IPS DF 6.9 (cell line): ENCODE measurements around the gene ADGRL3.

Experiments used
- DNase-seq: peaks from one replicate; pipeline ENCODE4 v3.0.0-alpha.2; 2013; ENCODE audit warnings: low read depth, low spot score
- H3K27ac ChIP-seq: one replicate; pipeline ENCODE4 v1.5.1; 2013; ENCODE audit warnings: low read length, control low read depth
- H3K27me3 ChIP-seq: 2 replicates; pipeline ENCODE4 v1.6.1; 2013; ENCODE audit warnings: mild to moderate bottlenecking, low read length; ENCODE audit not compliant: control insufficient read depth, insufficient read depth
- H3K36me3 ChIP-seq: 2 replicates; pipeline ENCODE4 v1.6.1; 2013; ENCODE audit warnings: low read length; ENCODE audit not compliant: control insufficient read depth, insufficient read depth
- H3K4me1 ChIP-seq: 2 replicates; pipeline ENCODE4 v1.6.1; 2013; ENCODE audit warnings: low read length; ENCODE audit not compliant: control insufficient read depth, insufficient read depth
- H3K4me3 ChIP-seq: 2 replicates; pipeline ENCODE4 v1.5.1; 2013; ENCODE audit warnings: mild to moderate bottlenecking, low read length
- H3K9me3 ChIP-seq: 2 replicates; pipeline ENCODE4 v1.6.1; 2013; ENCODE audit warnings: low read length, inconsistent platforms; ENCODE audit not compliant: control insufficient read depth, insufficient read depth
- WGBS: extraction: QIAGEN DNeasy Blood & Tissue Kit; methylation state at CpG from one replicate; pipeline ENCODE4 v1.1.7; 2013; ENCODE audit warnings: mixed read lengths, missing lambda C conversion rate; ENCODE audit not compliant: insufficient read length, insufficient coverage; 5-methylcytosine and 5-hydroxymethylcytosine counted together

Gene ADGRL3

DNA sequence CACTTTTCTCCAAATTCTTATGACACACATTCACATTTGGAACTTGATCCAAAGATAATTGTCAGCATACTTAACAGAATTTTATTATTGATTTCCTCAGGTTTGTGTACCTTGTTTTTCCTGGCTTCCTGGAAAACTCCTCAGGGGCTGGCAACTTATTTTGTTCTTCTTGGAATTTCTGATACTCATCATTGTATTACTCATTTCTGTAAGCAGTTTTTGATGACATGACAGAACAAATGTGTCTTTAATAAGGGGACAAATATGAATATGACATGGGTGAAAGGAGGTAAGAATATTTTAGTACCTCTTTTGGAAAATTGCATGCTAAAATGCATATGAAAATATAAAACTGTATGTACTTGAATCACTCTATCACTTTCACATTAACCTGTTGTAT, 237.8 kb downstream of the ADGRL3 start:
- H3K9me3 ChIP-seq, result no peaks in the 10 kb centered on the region
- peaks cover 1% of the 10 kb centered on the region for H3K4me1 ChIP-seq
- no peak overlapping the region for H3K27ac ChIP-seq
- H3K27me3 ChIP-seq, result no peaks in the 10 kb centered on the region
- no peak for DNase-seq
- no peak overlapping the region for H3K4me3 ChIP-seq
- H3K36me3 ChIP-seq, result no peaks in the 10 kb centered on the region

DNA sequence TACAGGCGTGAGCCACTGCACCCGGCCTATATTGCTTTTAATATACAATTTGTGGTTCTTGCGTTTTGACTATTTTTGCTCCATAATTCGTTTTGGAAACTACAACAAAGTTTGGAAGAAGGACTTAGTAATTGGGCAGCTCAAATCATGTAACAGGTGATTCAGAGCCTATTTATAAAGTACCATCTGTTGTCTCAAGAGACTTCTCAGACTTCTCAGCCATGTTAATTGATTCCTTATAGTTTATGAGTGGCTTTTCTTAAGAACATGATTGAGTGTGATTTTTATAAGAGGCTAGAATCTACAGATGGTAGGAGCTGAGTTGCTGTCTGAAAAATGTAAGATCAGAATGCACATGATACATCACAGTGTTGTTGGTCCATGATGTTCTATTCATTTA, 240.2 kb downstream of the ADGRL3 start:
- Histone ChIP-seq H3K9me3 (no peaks in the 10 kb centered on the region), H3K4me1 (peaks cover 1% of the 10 kb centered on the region), H3K36me3 (no peaks in the 10 kb centered on the region), H3K27me3 (no peaks in the 10 kb centered on the region), H3K27ac (no peak overlapping the region), H3K4me3 (no peak overlapping the region)
- WGBS, result no CpG with 5 or more reads among the region's 4 CpGs
- DNase-seq, result no peak

DNA sequence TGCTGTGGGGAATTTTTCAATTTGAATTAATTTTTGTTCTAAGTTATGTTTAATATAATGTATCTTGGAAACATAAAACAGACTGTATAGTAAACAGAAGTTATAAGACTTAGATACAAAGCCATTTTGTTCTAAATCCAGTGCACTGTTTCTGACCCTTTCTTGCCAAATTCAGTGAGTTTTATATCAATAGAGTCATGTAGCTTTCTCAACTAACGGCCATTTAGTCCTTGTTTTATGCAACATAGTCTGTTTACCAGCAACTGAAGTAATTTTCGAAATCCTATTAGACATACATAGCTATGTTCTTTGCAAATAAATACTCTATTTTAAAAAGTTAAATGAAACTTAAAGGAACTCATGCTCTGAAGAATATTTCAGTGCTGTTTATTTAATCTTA, 242.8 kb downstream of the ADGRL3 start:
- no peaks in the 10 kb centered on the region for H3K27me3 ChIP-seq
- DNase-seq, result no peak
- no CpG with 5 or more reads among the region's 2 CpGs for WGBS
- no peak overlapping the region for H3K27ac ChIP-seq
- H3K9me3 ChIP-seq, result no peaks in the 10 kb centered on the region
- no peaks in the 10 kb centered on the region for H3K36me3 ChIP-seq
- H3K4me1 ChIP-seq, result no peaks in the 10 kb centered on the region
- no peak overlapping the region for H3K4me3 ChIP-seq

DNA sequence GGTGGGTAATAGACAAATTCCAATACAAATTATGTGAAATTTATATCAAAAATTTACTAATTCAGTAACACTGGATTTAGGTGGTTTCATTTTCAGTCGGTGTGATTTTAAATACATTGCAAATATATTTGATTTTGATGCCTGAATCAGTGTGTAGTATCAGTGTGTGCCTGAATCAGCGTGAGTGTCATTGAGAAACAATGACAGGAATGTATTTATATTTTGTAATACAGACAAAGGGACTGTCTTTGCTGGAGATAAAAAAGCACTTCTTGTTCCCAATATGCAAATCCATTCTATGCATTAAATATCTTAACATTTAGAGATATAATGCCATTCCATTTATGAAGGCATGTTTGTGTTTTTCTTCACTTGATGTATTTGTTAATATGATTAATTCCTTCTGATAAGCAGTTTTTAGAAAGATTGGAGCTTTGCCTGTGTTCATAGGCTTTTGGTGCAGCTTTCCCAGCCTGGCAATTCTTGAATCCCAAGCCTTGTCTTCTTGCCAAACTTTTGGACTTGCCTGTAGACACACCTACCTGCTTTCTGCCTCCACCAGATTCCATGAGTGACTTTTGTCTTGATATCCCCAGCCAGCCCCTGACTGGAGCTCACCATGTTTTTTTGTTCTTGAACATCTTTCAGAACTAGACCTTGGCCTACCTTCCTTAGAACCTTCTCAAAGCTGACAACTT, 243.8 kb downstream of the ADGRL3 start:
- Histone ChIP-seq H3K9me3 (no peaks in the 10 kb centered on the region), H3K36me3 (no peaks in the 10 kb centered on the region), H3K4me3 (no peak overlapping the region), H3K4me1 (no peaks in the 10 kb centered on the region), H3K27me3 (no peaks in the 10 kb centered on the region), H3K27ac (no peak overlapping the region)
- no CpG with 5 or more reads among the region's 2 CpGs for WGBS
- DNase-seq, result no peak

DNA sequence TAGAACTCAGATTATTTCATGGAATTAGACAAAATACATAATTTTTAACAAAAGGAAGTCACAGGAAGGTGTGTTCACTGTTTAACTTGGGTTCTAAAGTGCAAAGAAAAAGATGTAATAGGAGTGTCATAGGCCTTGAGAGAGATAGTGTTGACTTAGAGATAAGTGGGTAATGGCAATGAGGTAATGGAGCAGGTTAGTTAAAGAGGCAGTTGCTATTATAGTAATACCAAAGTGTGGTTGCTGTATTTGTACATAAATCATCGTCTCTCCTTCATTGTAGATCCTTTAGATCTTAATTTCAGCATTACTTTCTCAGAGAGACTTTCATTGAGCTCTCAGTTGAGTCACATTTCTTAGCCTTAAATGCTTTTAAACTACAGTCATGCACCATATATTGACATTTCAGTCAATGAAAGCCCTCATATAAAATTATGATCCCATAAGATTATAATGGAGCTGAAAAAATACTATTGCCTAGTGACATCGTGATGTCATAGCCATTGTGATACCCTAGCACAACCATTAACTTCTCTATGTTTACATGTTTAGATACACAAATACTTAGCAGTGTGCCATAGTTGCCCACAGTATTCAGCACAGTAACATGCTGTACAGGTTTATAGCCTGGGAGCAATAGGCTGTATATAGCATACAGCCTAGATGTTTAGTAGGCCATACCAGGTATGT, 245.4 kb downstream of the ADGRL3 start:
- WGBS, result no CpG with 5 or more reads among the region's 2 CpGs
- Histone ChIP-seq H3K27ac (no peak overlapping the region), H3K4me1 (no peaks in the 10 kb centered on the region), H3K36me3 (no peaks in the 10 kb centered on the region), H3K27me3 (no peaks in the 10 kb centered on the region), H3K9me3 (no peaks in the 10 kb centered on the region), H3K4me3 (no peak overlapping the region)
- DNase-seq, result no peak

DNA sequence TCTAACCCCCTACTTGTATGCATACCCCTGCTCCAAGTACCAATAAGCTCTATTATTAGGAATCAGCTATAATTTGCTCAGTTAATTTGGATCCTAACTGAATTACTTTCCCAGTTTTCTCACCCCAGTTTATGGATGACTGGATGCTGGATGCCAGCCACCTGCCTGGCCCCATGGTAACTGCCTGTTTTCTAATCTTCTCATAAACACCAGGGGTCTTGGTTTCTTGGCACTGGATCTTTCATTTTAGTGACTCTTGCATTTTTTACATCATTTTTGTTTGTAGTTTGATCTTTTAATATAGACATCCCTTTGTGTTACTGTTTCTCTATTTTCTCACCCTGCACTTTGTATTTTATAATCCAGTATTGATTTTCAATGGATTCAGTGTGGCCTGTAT, 246.8 kb downstream of the ADGRL3 start:
- no peak for DNase-seq
- Histone ChIP-seq H3K27me3 (no peaks in the 10 kb centered on the region), H3K4me3 (no peak overlapping the region), H3K36me3 (no peaks in the 10 kb centered on the region), H3K27ac (no peak overlapping the region), H3K9me3 (no peaks in the 10 kb centered on the region), H3K4me1 (no peaks in the 10 kb centered on the region)

DNA sequence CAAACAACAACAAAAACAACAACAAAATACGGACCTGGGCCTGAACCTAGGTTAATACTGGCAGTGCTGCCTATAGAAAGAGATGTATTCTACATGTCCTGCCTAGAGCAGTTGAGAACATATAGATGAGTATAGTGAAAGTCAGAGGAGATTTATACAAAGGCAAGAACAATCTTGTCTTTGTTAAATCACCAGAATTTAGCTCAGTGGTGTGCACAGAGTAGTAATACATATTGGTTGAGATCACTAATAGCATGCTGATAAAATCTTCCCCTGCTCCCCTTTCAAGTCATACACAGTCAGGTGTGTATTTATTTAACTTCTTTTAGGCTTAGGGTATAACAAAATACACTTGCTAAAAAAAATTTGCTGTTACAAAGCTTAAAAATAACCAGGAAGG, 247.8 kb downstream of the ADGRL3 start:
- Histone ChIP-seq H3K27ac (no peak overlapping the region), H3K4me1 (no peaks in the 10 kb centered on the region), H3K9me3 (no peaks in the 10 kb centered on the region), H3K4me3 (no peak overlapping the region), H3K27me3 (no peaks in the 10 kb centered on the region), H3K36me3 (no peaks in the 10 kb centered on the region)
- no CpG with 5 or more reads among the region's 1 CpG for WGBS
- DNase-seq, result no peak

DNA sequence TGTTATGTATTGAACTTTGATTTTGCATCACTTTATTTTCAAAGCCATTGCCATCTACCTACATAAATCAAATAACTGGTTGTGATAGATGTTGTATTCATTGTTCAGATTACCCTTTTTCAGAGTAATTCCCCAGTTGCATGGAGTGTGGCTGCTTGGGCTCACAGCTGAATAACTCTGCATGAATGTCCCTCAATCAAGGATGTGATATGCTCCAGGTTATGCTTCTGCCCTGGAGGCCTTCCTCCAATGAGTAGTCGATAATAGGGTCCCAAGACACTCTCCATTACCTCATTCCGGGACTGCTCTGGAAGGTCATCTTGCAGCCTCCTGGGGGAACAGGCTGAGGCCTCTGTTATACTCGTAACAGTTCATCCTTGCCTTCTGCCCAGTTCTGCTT, 251.8 kb downstream of the ADGRL3 start:
- no CpG with 5 or more reads among the region's 3 CpGs for WGBS

DNA sequence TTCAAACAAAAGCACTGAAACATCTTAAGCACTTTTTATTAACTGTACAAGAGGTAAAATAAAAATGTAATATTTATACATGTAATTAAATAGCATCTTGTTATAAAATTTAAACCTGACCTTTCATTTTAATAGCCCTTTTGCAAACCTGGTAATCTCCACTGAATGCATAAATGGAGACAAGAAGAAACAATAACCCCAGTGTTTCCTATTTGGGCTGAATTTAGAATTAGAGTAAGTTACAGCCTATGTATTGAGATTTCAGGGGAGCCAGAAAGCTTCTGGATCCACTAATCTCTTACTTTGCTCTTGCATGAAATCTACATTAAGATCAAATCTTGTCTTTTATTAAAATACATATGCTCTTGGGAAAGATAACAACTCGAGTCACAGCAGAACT, 261.8 kb downstream of the ADGRL3 start:
- Histone ChIP-seq H3K4me1 (no peaks in the 10 kb centered on the region), H3K36me3 (no peaks in the 10 kb centered on the region), H3K27me3 (no peaks in the 10 kb centered on the region), H3K27ac (no peak overlapping the region), H3K4me3 (no peak overlapping the region), H3K9me3 (no peaks in the 10 kb centered on the region)
- no peak for DNase-seq
- no CpG with 5 or more reads among the region's 1 CpG for WGBS

More for the DNA sequence above, 251.8 kb downstream of the ADGRL3 start:
- Histone ChIP-seq H3K4me1 (no peaks in the 10 kb centered on the region), H3K36me3 (no peaks in the 10 kb centered on the region), H3K27ac (no peak overlapping the region), H3K9me3 (no peaks in the 10 kb centered on the region), H3K4me3 (no peak overlapping the region), H3K27me3 (no peaks in the 10 kb centered on the region)
- DNase-seq, result no peak

DNA sequence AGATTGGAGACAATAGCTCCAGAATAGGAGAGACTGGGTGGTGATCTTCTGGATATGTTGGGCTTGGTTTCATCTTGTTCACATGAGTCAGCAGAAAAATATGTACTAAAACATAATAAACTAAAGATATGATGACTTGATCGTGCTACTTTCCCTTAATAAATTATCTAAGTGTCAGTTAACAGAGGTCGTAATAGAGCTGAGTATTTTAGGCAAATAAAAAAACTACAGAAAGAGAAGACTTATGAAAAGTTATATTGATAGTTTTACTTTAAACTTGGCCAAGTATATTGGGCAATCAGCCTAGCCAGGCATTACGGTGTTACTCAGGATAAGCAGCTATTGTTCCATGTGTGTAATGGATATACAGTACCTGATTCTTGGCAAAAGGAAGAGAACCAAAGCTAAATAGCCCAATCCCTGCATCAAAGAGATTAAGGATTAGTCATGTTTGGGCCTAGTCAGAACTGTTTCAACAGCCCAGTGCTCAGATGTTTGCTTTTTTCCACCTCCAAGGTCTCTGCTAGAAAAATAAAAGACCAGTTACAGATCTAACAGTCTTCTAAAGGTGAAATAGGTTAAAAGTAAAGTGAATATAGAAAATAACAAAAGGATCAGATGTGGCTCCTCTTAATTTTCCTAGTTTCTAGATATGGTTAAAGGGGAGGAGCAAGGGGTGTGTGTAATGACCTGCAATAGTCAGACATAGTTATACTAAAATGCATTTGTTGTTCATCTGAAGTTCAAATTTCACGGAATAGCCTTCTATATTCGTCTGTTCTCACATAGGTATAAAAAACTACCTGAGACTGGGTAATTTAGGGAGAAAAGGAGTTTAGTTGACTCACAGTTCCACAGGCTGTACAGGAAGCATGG, 262.6 kb downstream of the ADGRL3 start:
- H3K4me1 ChIP-seq, result no peaks in the 10 kb centered on the region
- no peaks in the 10 kb centered on the region for H3K9me3 ChIP-seq
- no peak for DNase-seq
- H3K27me3 ChIP-seq, result no peaks in the 10 kb centered on the region
- no peak overlapping the region for H3K4me3 ChIP-seq
- no CpG with 5 or more reads among the region's 5 CpGs for WGBS
- no peak overlapping the region for H3K27ac ChIP-seq
- H3K36me3 ChIP-seq, result no peaks in the 10 kb centered on the region
